Activated CD4-positive, alpha-beta T cell treated with anti-CD3 and anti-CD28 coated beads, Interleukin-2, amount 50 U/mL, for 16 hours (primary cell): Measurements from ENCODE around the gene ASMTL.
"Not testable (repeated sequence)": the region's sequence is repeated elsewhere in the genome, so short reads cannot be mapped to it uniquely, and the experiment has no call there.

Source experiments
- DNase-seq: peaks from one replicate; pipeline ENCODE4 v3.0.0-alpha.2; 2020

The ASMTL gene

DNA sequence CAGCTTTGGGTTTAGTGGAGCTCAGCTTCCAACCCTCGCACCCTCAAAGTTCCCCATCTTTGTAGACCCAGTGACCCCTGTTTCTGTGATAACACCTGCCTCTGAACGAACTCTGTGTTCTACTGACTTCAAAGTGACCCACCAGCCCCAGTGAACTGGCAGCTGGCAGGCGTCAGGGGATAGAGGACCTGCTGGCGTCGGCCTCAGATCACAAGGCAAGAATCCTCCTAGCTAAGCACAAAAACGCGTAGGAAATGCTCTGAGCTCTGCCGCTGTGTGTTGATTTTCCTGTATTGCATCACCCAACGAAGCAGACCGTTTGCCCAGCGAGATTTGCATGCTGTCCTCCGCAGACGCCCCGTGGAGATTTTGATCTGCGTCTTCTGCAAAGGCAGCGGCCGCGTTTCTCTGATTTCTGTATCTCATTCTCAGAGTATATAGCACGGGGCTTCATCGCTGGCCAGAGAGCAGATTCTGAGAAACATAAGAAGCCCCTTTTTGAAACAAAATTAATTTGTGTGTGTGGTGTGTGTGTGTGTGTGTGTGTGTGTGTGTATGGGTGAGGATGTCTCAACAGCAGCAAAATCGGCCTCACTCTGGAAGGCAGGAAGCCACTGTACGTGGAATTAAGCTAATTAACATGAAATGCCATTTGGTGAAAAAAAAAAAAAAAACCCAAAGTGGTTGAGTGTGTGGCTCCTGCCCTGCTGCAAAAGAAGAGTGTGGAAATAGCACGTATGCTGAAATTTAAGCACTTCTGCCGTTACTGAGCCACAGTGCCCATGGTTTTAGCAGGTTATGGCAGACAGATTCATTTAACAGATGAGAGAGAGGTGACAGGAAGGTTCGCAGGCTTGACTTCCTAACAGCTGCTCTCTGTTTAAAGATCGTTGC is 29.2 kb upstream of the ASMTL start:
- peak; percentile 91 for DNase-seq

GRCh38 chrX:1480082-1480785 is 27.5 kb upstream of the ASMTL start:
- DNase-seq, result no peak

- no peak for DNase-seq
These were observed 25.2 kb upstream of the ASMTL start for GRCh38 chrX:1477801-1478458.

GRCh38 chrX:1477229-1477628 is 24.5 kb upstream of the ASMTL start:
- no peak for DNase-seq

GRCh38 chrX:1476682-1477081 is 24.0 kb upstream of the ASMTL start:
- no peak for DNase-seq

DNA sequence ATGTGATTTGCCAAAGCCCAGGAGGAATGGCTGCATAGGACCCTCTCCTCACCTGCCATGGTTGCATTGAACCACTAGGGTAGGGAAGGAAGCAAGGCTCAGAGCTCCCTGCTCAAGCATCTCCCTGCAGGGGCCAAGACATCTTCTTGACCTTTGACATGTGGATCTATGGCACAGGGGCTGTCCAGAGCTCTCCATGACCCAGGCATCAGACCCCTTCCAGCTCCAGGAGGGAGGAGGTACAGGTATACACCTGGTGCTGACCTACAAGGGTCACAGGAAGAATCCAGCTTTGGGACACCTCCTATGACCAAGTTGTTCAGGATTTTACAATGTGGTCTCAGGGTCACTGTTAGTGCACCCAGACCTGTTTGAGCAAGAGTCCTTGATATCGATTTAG is 23.2 kb upstream of the ASMTL start:
- no peak for DNase-seq

DNA sequence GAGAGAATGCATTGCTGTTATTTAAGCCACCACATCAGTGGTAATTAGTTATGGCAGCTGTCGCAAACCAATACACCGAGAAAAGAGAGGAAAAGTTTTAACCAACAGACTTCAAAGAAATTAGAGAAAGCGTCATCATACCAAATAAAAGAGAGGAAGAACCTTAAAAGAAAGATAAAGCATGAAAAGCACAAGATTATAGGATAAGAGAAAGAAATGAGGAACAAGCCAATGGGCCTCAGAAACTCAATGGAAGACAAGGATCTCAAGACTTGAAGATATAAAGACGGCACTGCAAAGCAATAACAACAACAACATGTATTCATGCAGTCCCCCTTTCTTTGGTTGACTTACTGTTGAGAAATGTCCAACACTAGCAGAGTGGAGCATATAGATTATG is 22.8 kb upstream of the ASMTL start:
- no peak for DNase-seq

- DNase-seq, result not testable (repeated sequence)
These were observed 21.9 kb upstream of the ASMTL start for GRCh38 chrX:1474593-1474992.

- DNase-seq, result no peak
These were observed 20.3 kb upstream of the ASMTL start for GRCh38 chrX:1472975-1473374.

- peak; percentile 93 for DNase-seq
These were observed 15.6 kb upstream of the ASMTL start for GRCh38 chrX:1468250-1468772.

GRCh38 chrX:1466971-1467561 is 14.4 kb upstream of the ASMTL start:
- DNase-seq, result peak; percentile 70

GRCh38 chrX:1466232-1466661 is 13.5 kb upstream of the ASMTL start:
- DNase-seq, result no peak

GRCh38 chrX:1465286-1466231 is 12.8 kb upstream of the ASMTL start:
- DNase-seq, result no peak

- no peak for DNase-seq
These were observed 12.2 kb upstream of the ASMTL start for GRCh38 chrX:1464971-1465285.

- DNase-seq, result peak; percentile 58
These were observed 11.6 kb upstream of the ASMTL start for GRCh38 chrX:1464041-1464970.

DNA sequence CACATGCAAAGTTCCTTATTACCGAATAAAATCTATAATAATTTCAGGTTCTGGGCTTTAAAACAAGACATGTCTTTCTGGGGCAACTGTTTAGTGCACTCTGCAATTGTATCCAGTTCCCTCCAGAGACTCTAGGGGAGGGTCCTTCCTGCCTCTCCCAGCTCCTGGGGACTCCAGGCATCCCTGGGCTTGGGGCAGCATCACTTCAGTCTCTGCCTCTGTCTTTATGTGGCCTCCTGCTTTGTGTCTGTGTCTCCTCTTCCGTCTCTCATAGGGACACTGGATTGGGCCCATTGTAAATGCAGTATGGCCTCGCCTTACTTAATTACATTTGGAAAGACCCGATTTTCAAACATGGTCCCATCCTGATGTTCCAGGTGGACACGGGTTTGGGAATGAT is 10.9 kb upstream of the ASMTL start:
- DNase-seq, result no peak

DNA sequence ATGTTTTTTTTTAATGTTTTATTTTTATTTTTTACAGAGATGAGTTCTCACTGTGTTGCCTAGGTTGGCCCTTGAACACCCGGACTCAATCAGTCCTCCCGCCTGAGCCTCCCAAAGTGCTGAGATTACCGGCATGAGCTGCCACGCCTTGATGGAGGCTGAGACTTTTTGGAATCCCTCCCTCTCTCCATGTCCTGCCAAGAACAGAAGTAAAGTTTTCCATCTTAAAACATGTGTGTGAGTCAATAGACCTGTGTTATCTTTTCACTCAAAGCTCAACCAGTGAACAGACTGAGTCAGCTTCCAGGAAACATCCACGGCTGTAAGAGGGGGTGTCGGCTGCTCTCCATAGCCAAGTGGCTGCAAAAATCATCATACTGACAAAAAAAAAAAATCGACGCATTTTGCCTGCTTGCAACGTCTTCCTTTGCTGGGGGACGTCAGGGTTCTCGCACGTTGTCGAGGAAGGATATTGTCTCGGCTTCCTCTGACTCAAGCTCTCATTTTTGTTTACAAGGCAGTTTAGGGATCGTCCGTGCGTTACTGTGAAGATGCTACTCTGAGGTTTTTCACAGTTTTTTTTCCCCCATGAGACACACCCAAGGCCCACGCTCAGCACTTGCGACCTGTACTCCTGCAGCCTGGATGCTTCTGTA is 10.0 kb upstream of the ASMTL start:
- peak; percentile 91 for DNase-seq

- no peak for DNase-seq
These were observed 9.4 kb upstream of the ASMTL start for GRCh38 chrX:1462110-1462509.

DNA sequence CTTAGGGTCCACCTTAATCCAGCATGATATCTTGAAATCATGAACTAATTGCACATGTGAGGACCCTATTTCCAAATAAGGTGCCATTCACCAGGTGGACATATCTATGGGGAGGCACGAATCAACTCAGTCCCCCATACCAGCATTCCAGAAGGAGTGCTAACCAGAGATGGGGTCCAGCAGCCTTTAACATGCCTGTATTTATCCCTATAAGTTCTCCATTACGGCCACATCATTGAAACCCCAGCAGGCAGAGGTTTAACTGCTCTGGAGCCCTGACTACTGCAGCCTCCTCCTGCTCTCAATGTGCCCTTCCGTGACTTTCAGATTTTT is 3.2 kb upstream of the ASMTL start:
- no peak for DNase-seq
